ENCODE measurements around the gene HMCN2. TPM values are rescaled to one million over a fixed set of nuclear protein-coding genes. Genes with fewer than 3 reads are reported as not detected.

HMCN2 gene
- total RNA-seq, 1 donor, result under 0.01 TPM

- no peak overlapping the region for H3K27ac ChIP-seq (ENCODE audit: low read depth, low read length)
- peaks cover 37% of the 10 kb centered on the region for H3K27me3 ChIP-seq (ENCODE audit: insufficient read depth, low read length)
- no peak overlapping the region for H3K4me2 ChIP-seq (ENCODE audit: insufficient read depth, low read length)
- TF ChIP-seq CTCF (IDR thresholded peaks at IDR 0.05; ENCODE audit: extremely low read depth, low read depth, low read length), result no peak
- H3K79me2 ChIP-seq (ENCODE audit: insufficient read depth, low read length), result no peaks in the 10 kb centered on the region
- H3K9me3 ChIP-seq (ENCODE audit: low read depth, low read length), result no peaks in the 10 kb centered on the region
- no peak overlapping the region for H3K4me3 ChIP-seq (ENCODE audit: insufficient read depth, low read length)
- no peaks in the 10 kb centered on the region for H3K36me3 ChIP-seq (ENCODE audit: insufficient read depth, low read length)
- peaks cover 16% of the 10 kb centered on the region for H3K4me1 ChIP-seq (ENCODE audit: insufficient read depth, low read length)
- H4K20me1 ChIP-seq (ENCODE audit: insufficient read depth, low read length), result peaks cover 9% of the 10 kb centered on the region
- DNase-seq (ENCODE audit: insufficient read length, low spot score, missing footprints), result peak; percentile 55
- H2AFZ ChIP-seq (ENCODE audit: low read length), result no peak overlapping the region
Observed at GRCh38 chr9:130304643-130305042, 39.1 kb downstream of the HMCN2 start.

GRCh38 chr9:130305381-130305780 lies 39.8 kb downstream of the HMCN2 start:
- H3K79me2 ChIP-seq (ENCODE audit: insufficient read depth, low read length), result no peaks in the 10 kb centered on the region
- H3K4me1 ChIP-seq (ENCODE audit: insufficient read depth, low read length), result peaks cover 16% of the 10 kb centered on the region
- TF ChIP-seq CTCF (IDR thresholded peaks at IDR 0.05; ENCODE audit: extremely low read depth, low read depth, low read length), result no peak
- H3K27me3 ChIP-seq (ENCODE audit: insufficient read depth, low read length), result peaks cover 36% of the 10 kb centered on the region
- peak; percentile 92 for DNase-seq (ENCODE audit: insufficient read length, low spot score, missing footprints)
- H3K9me3 ChIP-seq (ENCODE audit: low read depth, low read length), result no peaks in the 10 kb centered on the region
- H3K36me3 ChIP-seq (ENCODE audit: insufficient read depth, low read length), result no peaks in the 10 kb centered on the region
- H3K4me2 ChIP-seq (ENCODE audit: insufficient read depth, low read length), result no peak overlapping the region
- H4K20me1 ChIP-seq (ENCODE audit: insufficient read depth, low read length), result peaks cover 7% of the 10 kb centered on the region
- no peak overlapping the region for H2AFZ ChIP-seq (ENCODE audit: low read length)
- H3K4me3 ChIP-seq (ENCODE audit: insufficient read depth, low read length), result no peak overlapping the region
- no peak overlapping the region for H3K27ac ChIP-seq (ENCODE audit: low read depth, low read length)

- peak; percentile 78 for DNase-seq (ENCODE audit: insufficient read length, low spot score, missing footprints)
- peaks cover 6% of the 10 kb centered on the region for H3K4me1 ChIP-seq (ENCODE audit: insufficient read depth, low read length)
- no peak for TF ChIP-seq CTCF (IDR thresholded peaks at IDR 0.05; ENCODE audit: extremely low read depth, low read depth, low read length)
- H3K79me2 ChIP-seq (ENCODE audit: insufficient read depth, low read length), result no peaks in the 10 kb centered on the region
- H3K27me3 ChIP-seq (ENCODE audit: insufficient read depth, low read length), result peaks cover 32% of the 10 kb centered on the region
- H4K20me1 ChIP-seq (ENCODE audit: insufficient read depth, low read length), result no peaks in the 10 kb centered on the region
- no peaks in the 10 kb centered on the region for H3K9me3 ChIP-seq (ENCODE audit: low read depth, low read length)
- no peaks in the 10 kb centered on the region for H3K36me3 ChIP-seq (ENCODE audit: insufficient read depth, low read length)
- no peak overlapping the region for H3K4me3 ChIP-seq (ENCODE audit: insufficient read depth, low read length)
- no peak overlapping the region for H3K4me2 ChIP-seq (ENCODE audit: insufficient read depth, low read length)
- no peak overlapping the region for H3K27ac ChIP-seq (ENCODE audit: low read depth, low read length)
- no peak overlapping the region for H2AFZ ChIP-seq (ENCODE audit: low read length)
Observed at GRCh38 chr9:130306823-130307666, 41.5 kb downstream of the HMCN2 start.

- Histone ChIP-seq H3K4me2 (ENCODE audit: insufficient read depth, low read length) (no peak overlapping the region), H3K27me3 (ENCODE audit: insufficient read depth, low read length) (peaks cover 32% of the 10 kb centered on the region), H2AFZ (ENCODE audit: low read length) (no peak overlapping the region), H3K79me2 (ENCODE audit: insufficient read depth, low read length) (no peaks in the 10 kb centered on the region), H3K27ac (ENCODE audit: low read depth, low read length) (no peak overlapping the region), H3K4me3 (ENCODE audit: insufficient read depth, low read length) (no peak overlapping the region), H4K20me1 (ENCODE audit: insufficient read depth, low read length) (no peaks in the 10 kb centered on the region), H3K4me1 (ENCODE audit: insufficient read depth, low read length) (peaks cover 4% of the 10 kb centered on the region), H3K36me3 (ENCODE audit: insufficient read depth, low read length) (no peaks in the 10 kb centered on the region), H3K9me3 (ENCODE audit: low read depth, low read length) (no peaks in the 10 kb centered on the region)
- TF ChIP-seq CTCF (IDR thresholded peaks at IDR 0.05; ENCODE audit: extremely low read depth, low read depth, low read length), result no peak
- no peak for DNase-seq (ENCODE audit: insufficient read length, low spot score, missing footprints)
Observed at GRCh38 chr9:130307667-130307943, 42.0 kb downstream of the HMCN2 start.
